Esophagus squamous epithelium (tissue), 4 donors: ENCODE data around the gene ZNF518A.

Experiments
- POLR2A ChIP-seq, 4 donors: fragments of 450-650 bp; IDR thresholded peaks; one replicate each; pipeline ENCODE4 v1.6.1; 2017; ENCODE audit warnings: antibody characterized with exemption in 4 of 4, mild to moderate bottlenecking in 4 of 4, moderate library complexity in 3 of 4
- TF ChIP-seq, protein P1 (sequence below), 6 experiments: fragments of 450-650 bp in 4 of 6; fragments of 200-600 bp in 2 of 6; sonication (generic) in 2 of 6; IDR thresholded peaks; one replicate each; pipeline ENCODE4 v1.5.1; 2016 to 2019; ENCODE audit warnings: antibody characterized with exemption in 6 of 6, mild to moderate bottlenecking in 4 of 6, moderate library complexity in 4 of 6

DNA sequence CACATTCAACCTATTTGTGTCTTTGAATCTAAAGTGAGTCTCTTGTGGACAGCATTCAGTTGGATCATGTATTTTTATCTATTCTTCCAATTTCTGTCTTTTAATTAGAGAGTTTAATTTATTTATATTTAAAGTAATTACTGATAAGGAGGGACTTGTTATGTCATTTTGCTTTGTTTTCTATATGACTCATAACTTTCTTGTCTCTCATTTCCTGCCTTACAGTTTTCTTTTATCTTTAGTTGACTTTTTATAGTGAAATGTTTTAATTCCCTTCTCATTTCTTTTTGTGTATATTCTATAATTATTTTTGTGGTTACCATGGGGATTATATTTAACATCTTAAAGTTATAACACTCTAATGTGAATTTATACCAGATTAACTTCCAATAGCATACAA, 7.3 kb upstream of the ZNF518A start:
- TF ChIP-seq POLR2A (IDR thresholded peaks at IDR 0.05): no peak
- TF ChIP-seq, protein P1, sequence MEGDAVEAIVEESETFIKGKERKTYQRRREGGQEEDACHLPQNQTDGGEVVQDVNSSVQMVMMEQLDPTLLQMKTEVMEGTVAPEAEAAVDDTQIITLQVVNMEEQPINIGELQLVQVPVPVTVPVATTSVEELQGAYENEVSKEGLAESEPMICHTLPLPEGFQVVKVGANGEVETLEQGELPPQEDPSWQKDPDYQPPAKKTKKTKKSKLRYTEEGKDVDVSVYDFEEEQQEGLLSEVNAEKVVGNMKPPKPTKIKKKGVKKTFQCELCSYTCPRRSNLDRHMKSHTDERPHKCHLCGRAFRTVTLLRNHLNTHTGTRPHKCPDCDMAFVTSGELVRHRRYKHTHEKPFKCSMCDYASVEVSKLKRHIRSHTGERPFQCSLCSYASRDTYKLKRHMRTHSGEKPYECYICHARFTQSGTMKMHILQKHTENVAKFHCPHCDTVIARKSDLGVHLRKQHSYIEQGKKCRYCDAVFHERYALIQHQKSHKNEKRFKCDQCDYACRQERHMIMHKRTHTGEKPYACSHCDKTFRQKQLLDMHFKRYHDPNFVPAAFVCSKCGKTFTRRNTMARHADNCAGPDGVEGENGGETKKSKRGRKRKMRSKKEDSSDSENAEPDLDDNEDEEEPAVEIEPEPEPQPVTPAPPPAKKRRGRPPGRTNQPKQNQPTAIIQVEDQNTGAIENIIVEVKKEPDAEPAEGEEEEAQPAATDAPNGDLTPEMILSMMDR (IDR thresholded peaks at IDR 0.05): no peak
